H9 (cell line): ENCODE measurements around the gene AKIRIN2. TPM values are rescaled to one million over a fixed set of nuclear protein-coding genes. Genes with fewer than 3 reads are reported as not detected.

Source experiments
- DNase-seq: peaks from one replicate; pipeline ENCODE4 v3.0.0-alpha.2; 2017
- H2AFZ ChIP-seq: one replicate; pipeline ENCODE4 v1.6.1; 2013; ENCODE audit warnings: mild to moderate bottlenecking, low read length, control low read depth, moderate library complexity
- H2AK5ac ChIP-seq: 2 replicates; pipeline ENCODE4 v1.6.1; 2013; ENCODE audit warnings: low read length, control low read depth, mixed read lengths; ENCODE audit not compliant: insufficient read length
- H2BK120ac ChIP-seq: one replicate; pipeline ENCODE4 v1.6.1; 2013; ENCODE audit warnings: low read depth, mild to moderate bottlenecking, low read length, control low read depth, inconsistent platforms; ENCODE audit not compliant: poor library complexity, severe bottlenecking
- H2BK12ac ChIP-seq: 2 replicates; pipeline ENCODE4 v1.6.1; 2013; ENCODE audit warnings: low read length, control low read depth, mixed read lengths, low read depth; ENCODE audit not compliant: insufficient read length
- H2BK15ac ChIP-seq: 2 replicates; pipeline ENCODE4 v1.6.1; 2013; ENCODE audit warnings: low read depth, low read length, control low read depth
- H2BK20ac ChIP-seq: one replicate; pipeline ENCODE4 v1.6.1; 2013; ENCODE audit warnings: low read depth, mild to moderate bottlenecking, low read length, control low read depth, inconsistent platforms; ENCODE audit not compliant: poor library complexity, severe bottlenecking
- H2BK5ac ChIP-seq: 2 replicates; pipeline ENCODE4 v1.6.1; 2013; ENCODE audit warnings: low read length, control low read depth, mixed read lengths; ENCODE audit not compliant: insufficient read length
- H3K14ac ChIP-seq: 2 replicates; pipeline ENCODE4 v1.6.1; 2013; ENCODE audit warnings: low read length, control low read depth; ENCODE audit not compliant: insufficient read depth
- H3K18ac ChIP-seq: 2 replicates; pipeline ENCODE4 v1.6.1; 2013; ENCODE audit warnings: low read depth, mild to moderate bottlenecking, mixed read lengths, low read length, control low read depth; ENCODE audit not compliant: insufficient read length
- H3K23ac ChIP-seq: 2 replicates; pipeline ENCODE4 v1.6.1; 2013; ENCODE audit warnings: low read length, control low read depth, mixed read lengths, low read depth; ENCODE audit not compliant: insufficient read length
- H3K23me2 ChIP-seq: 2 replicates; pipeline ENCODE4 v1.6.1; 2013; ENCODE audit warnings: low read depth, mild to moderate bottlenecking, mixed read lengths, low read length, control low read depth; ENCODE audit not compliant: insufficient read length, poor library complexity, severe bottlenecking
- H3K27ac ChIP-seq: 2 replicates; pipeline ENCODE4 v1.5.1; 2013; ENCODE audit warnings: low read length, control low read depth, mixed read lengths, low read depth; ENCODE audit not compliant: insufficient read length
- H3K27me3 ChIP-seq: 2 replicates; pipeline ENCODE4 v1.6.1; 2013; ENCODE audit warnings: low read length, control low read depth, inconsistent platforms; ENCODE audit not compliant: insufficient read depth
- H3K4ac ChIP-seq: 2 replicates; pipeline ENCODE4 v1.6.1; 2013; ENCODE audit warnings: low read depth, mild to moderate bottlenecking, control low read depth, inconsistent platforms, low read length, moderate library complexity
- H3K4me1 ChIP-seq: 2 replicates; pipeline ENCODE4 v1.6.1; 2013; ENCODE audit warnings: low read length, control low read depth, inconsistent platforms; ENCODE audit not compliant: insufficient read depth
- H3K4me2 ChIP-seq: 2 replicates; pipeline ENCODE4 v1.6.1; 2013; ENCODE audit warnings: low read length, control low read depth, mixed read lengths; ENCODE audit not compliant: insufficient read length, insufficient read depth
- H3K56ac ChIP-seq: 2 replicates; pipeline ENCODE4 v1.6.1; 2013; ENCODE audit warnings: low read depth, mild to moderate bottlenecking, mixed read lengths, low read length, control low read depth; ENCODE audit not compliant: insufficient read length
- H3K79me1 ChIP-seq: 2 replicates; pipeline ENCODE4 v1.6.1; 2013; ENCODE audit warnings: low read depth, mild to moderate bottlenecking, moderate library complexity, low read length, control low read depth, inconsistent platforms; ENCODE audit not compliant: insufficient read depth, poor library complexity, severe bottlenecking
- H3K79me2 ChIP-seq: 2 replicates; pipeline ENCODE4 v1.6.1; 2013; ENCODE audit warnings: low read length, control low read depth, inconsistent platforms; ENCODE audit not compliant: insufficient read depth
- H3K9ac ChIP-seq: 2 replicates; pipeline ENCODE4 v1.6.1; 2013; ENCODE audit warnings: low read length, control low read depth, mixed read lengths; ENCODE audit not compliant: insufficient read length; ENCODE audit errors: extremely low read depth
- H3K9me3 ChIP-seq: one replicate; pipeline ENCODE4 v1.6.1; 2013; ENCODE audit warnings: low read depth, low read length, inconsistent platforms; ENCODE audit not compliant: control insufficient read depth
- H3T11ph ChIP-seq: one replicate; pipeline ENCODE4 v1.6.1; 2013; ENCODE audit warnings: mild to moderate bottlenecking, low read length, control low read depth, inconsistent platforms
- H4K20me1 ChIP-seq: one replicate; pipeline ENCODE4 v1.6.1; 2013; ENCODE audit not compliant: control insufficient read depth, insufficient read length, insufficient read depth
- H4K5ac ChIP-seq: 2 replicates; pipeline ENCODE4 v1.6.1; 2013; ENCODE audit warnings: low read depth, mild to moderate bottlenecking, mixed read lengths, low read length, control low read depth; ENCODE audit not compliant: insufficient read length
- H4K8ac ChIP-seq: replicated peaks from 2 replicates; pipeline ENCODE4 v1.6.1; 2013; ENCODE audit warnings: low read length, control low read depth, mixed read lengths, low read depth; ENCODE audit not compliant: insufficient read length
- H4K91ac ChIP-seq: 2 replicates; pipeline ENCODE4 v1.6.1; 2013; ENCODE audit warnings: low read depth, mild to moderate bottlenecking, moderate library complexity, mixed read lengths, low read length, control low read depth; ENCODE audit not compliant: insufficient read length
- H3K27ac Mint-ChIP-seq, 3 experiments: 2 replicates in 2 of 3; 3 replicates in 1 of 3; pipeline ENCODE4 v1.8.0; 2020 to 2021; ENCODE audit warnings: mixed read lengths in 3 of 3, mild to moderate bottlenecking in 1 of 3, moderate library complexity in 1 of 3
- H3K27me3 Mint-ChIP-seq: 2 replicates; pipeline ENCODE4 v1.8.0; 2021; ENCODE audit warnings: low read depth, mild to moderate bottlenecking, moderate library complexity, mixed read lengths
- H3K36me3 Mint-ChIP-seq, 3 experiments: 2 replicates in 2 of 3; 3 replicates in 1 of 3; pipeline ENCODE4 v1.8.0; 2020 to 2021; ENCODE audit warnings: low read depth in 3 of 3, mixed read lengths in 3 of 3; ENCODE audit not compliant: insufficient read depth in 1 of 3
- H3K4me1 Mint-ChIP-seq, 2 experiments: 2 replicates each; pipeline ENCODE4 v1.8.0; 2020; ENCODE audit warnings: mixed read lengths in 2 of 2
- H3K4me3 Mint-ChIP-seq, 2 experiments: 2 replicates in 1 of 2; 3 replicates in 1 of 2; pipeline ENCODE4 v1.8.0; 2020 to 2021; ENCODE audit warnings: mild to moderate bottlenecking in 2 of 2, mixed read lengths in 2 of 2, moderate library complexity in 1 of 2
- H3K9me3 Mint-ChIP-seq, 2 experiments: 2 replicates in 1 of 2; 3 replicates in 1 of 2; pipeline ENCODE4 v1.8.0; 2020; ENCODE audit warnings: mild to moderate bottlenecking in 2 of 2, mixed read lengths in 2 of 2, moderate library complexity in 1 of 2
- CTCF ChIP-seq: fragments of 200-600 bp; sonication (generic); conservative IDR thresholded peaks from 3 replicates; pipeline ENCODE4 v1.8.0; 2021; ENCODE audit warnings: antibody characterized with exemption, mild to moderate bottlenecking
- WGBS: extraction: QIAGEN DNeasy Blood & Tissue Kit; methylation state at CpG from one replicate; pipeline ENCODE4 v1.1.7; 2013; ENCODE audit warnings: missing lambda C conversion rate, low lambda C conversion rate, mixed read lengths; ENCODE audit not compliant: insufficient read length; ENCODE audit errors: extremely low coverage; 5-methylcytosine and 5-hydroxymethylcytosine counted together
- total RNA-seq: library from RNA; stranded (reverse); gene quantifications from 2 replicates; pipeline ENCODE4 v1.2.1, GENCODE V29; 2021

The AKIRIN2 gene
- total RNA-seq, 1 experiment from 2014 or later: 75.7 TPM

- peaks cover 13 to 19% of the 10 kb centered on the region in 2 experiments for H3K4me1 Mint-ChIP-seq
- H3K79me2 ChIP-seq: no peaks in the 10 kb centered on the region; the same call in 1 of the 2 replicates
- no peak for DNase-seq
- no peak overlapping the region for H2AK5ac ChIP-seq
- H3T11ph ChIP-seq: no peak overlapping the region
- H4K20me1 ChIP-seq: no peaks in the 10 kb centered on the region
- no peak overlapping the region for H3K23ac ChIP-seq
- no peaks in the 10 kb centered on the region for H3K9me3 ChIP-seq
- no peaks in the 10 kb centered on the region for H3K23me2 ChIP-seq
- no peaks in the 10 kb centered on the region for H3K4me1 ChIP-seq
- no peak for TF ChIP-seq CTCF
- no peak overlapping the region for H3K27ac ChIP-seq
- no peak overlapping the region for H3K18ac ChIP-seq
- no peaks in the 10 kb centered on the region for H3K9me3 Mint-ChIP-seq
- no peaks in the 10 kb centered on the region for H3K27me3 Mint-ChIP-seq
- peak overlapping the region in 1 of 3 experiments; percentile 45; a peak in 2 of 7 replicates for H3K27ac Mint-ChIP-seq
- H4K8ac ChIP-seq: no peak overlapping the region
- no peak overlapping the region for H2BK20ac ChIP-seq
- H3K4me3 Mint-ChIP-seq: no peak overlapping the region
- H2BK12ac ChIP-seq: no peak overlapping the region
- H4K91ac ChIP-seq: no peak overlapping the region
- H2AFZ ChIP-seq: no peak overlapping the region
- H4K5ac ChIP-seq: no peak overlapping the region
- peaks cover 36 to 70% (median 46%) of the 10 kb centered on the region in 3 experiments for H3K36me3 Mint-ChIP-seq
- no peak overlapping the region for H2BK120ac ChIP-seq
- no peak overlapping the region for H3K9ac ChIP-seq
- no CpG with 5 or more reads among the region's 4 CpGs for WGBS
- H3K79me1 ChIP-seq: peaks cover 3% of the 10 kb centered on the region
- no peak overlapping the region for H3K4me2 ChIP-seq
- no peak overlapping the region for H3K56ac ChIP-seq
- H2BK15ac ChIP-seq: no peak overlapping the region
- no peak overlapping the region for H3K14ac ChIP-seq
- H3K27me3 ChIP-seq: no peaks in the 10 kb centered on the region
- no peak overlapping the region for H2BK5ac ChIP-seq
- H3K4ac ChIP-seq: no peak overlapping the region
Observed at GRCh38 chr6:87675004-87675681, 26.9 kb downstream of the AKIRIN2 start.
